ENCODE data around the gene MSH3. TPM values are rescaled to one million over a fixed set of nuclear protein-coding genes. Genes with fewer than 3 reads are reported as not detected.

Gene MSH3
- polyA plus RNA-seq, 1 of the 3 experiments (the other 2 are of a cell fraction): 3.5 TPM

- no peaks in the 10 kb centered on the region for H3K4me1 ChIP-seq (ENCODE audit: control insufficient read depth in 1 of 2, insufficient read depth in 2 of 2, low read depth in 1 of 2, low read length in 1 of 2)
- H3K27me3 ChIP-seq (ENCODE audit: insufficient read depth): no peaks in the 10 kb centered on the region
- no peak for TF ChIP-seq GATA2 (CRISPR knock-in tag; IDR thresholded peaks at IDR 0.05)
- TF ChIP-seq, protein P1, sequence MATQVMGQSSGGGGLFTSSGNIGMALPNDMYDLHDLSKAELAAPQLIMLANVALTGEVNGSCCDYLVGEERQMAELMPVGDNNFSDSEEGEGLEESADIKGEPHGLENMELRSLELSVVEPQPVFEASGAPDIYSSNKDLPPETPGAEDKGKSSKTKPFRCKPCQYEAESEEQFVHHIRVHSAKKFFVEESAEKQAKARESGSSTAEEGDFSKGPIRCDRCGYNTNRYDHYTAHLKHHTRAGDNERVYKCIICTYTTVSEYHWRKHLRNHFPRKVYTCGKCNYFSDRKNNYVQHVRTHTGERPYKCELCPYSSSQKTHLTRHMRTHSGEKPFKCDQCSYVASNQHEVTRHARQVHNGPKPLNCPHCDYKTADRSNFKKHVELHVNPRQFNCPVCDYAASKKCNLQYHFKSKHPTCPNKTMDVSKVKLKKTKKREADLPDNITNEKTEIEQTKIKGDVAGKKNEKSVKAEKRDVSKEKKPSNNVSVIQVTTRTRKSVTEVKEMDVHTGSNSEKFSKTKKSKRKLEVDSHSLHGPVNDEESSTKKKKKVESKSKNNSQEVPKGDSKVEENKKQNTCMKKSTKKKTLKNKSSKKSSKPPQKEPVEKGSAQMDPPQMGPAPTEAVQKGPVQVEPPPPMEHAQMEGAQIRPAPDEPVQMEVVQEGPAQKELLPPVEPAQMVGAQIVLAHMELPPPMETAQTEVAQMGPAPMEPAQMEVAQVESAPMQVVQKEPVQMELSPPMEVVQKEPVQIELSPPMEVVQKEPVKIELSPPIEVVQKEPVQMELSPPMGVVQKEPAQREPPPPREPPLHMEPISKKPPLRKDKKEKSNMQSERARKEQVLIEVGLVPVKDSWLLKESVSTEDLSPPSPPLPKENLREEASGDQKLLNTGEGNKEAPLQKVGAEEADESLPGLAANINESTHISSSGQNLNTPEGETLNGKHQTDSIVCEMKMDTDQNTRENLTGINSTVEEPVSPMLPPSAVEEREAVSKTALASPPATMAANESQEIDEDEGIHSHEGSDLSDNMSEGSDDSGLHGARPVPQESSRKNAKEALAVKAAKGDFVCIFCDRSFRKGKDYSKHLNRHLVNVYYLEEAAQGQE (IDR thresholded peaks at IDR 0.05; ENCODE audit: low read depth, low read length): no peak
- no peaks in the 10 kb centered on the region for H3K79me2 ChIP-seq (ENCODE audit: insufficient read depth)
- DNase-seq: no peak
- H3K36me3 ChIP-seq (replicated peaks in 1 of 2; ENCODE audit: control insufficient read depth in 1 of 2, insufficient read depth in 2 of 2, low read length in 1 of 2): peaks cover 17 to 20% of the 10 kb centered on the region in 2 experiments
- no peak overlapping the region for H3K4me2 ChIP-seq
- no peaks in the 10 kb centered on the region for H3K9me2 ChIP-seq
- WGBS (ENCODE audit: low lambda C conversion rate): 100% methylated on average over 1 of the region's 1 CpG
- POLR2A ChIA-PET: no interaction called here
- no peaks in the 10 kb centered on the region for H3K9me3 ChIP-seq
- no peaks in the 10 kb centered on the region for H3F3A ChIP-seq (replicated peaks; ENCODE audit: insufficient read depth)
- no peaks in the 10 kb centered on the region for H4K20me1 ChIP-seq (ENCODE audit: insufficient read depth)
- H2AFZ ChIP-seq (ENCODE audit: low read depth): no peak overlapping the region
- no peak overlapping the region for H3K9ac ChIP-seq
- CTCF ChIA-PET: no interaction called here
- no peak overlapping the region for H3K4me3 ChIP-seq (ENCODE audit: low read depth in 2 of 2, low read length in 1 of 2)
- H3K27ac ChIP-seq (ENCODE audit: low read depth in 2 of 2, low read length in 1 of 2): no peak overlapping the region
Observed at GRCh38 chr5:80804332-80804731, 149.9 kb downstream of the MSH3 start.

- ChIA-PET CTCF (no interaction called here), POLR2A (no interaction called here)
- WGBS (ENCODE audit: low lambda C conversion rate): 98% methylated on average over 2 of the region's 2 CpGs
- Histone ChIP-seq H3K4me1 (ENCODE audit: control insufficient read depth in 1 of 2, insufficient read depth in 2 of 2, low read depth in 1 of 2, low read length in 1 of 2) (no peaks in the 10 kb centered on the region), H3K27ac (ENCODE audit: low read depth in 2 of 2, low read length in 1 of 2) (no peak overlapping the region), H3K4me2 (no peak overlapping the region), H3F3A (replicated peaks; ENCODE audit: insufficient read depth) (no peaks in the 10 kb centered on the region), H2AFZ (ENCODE audit: low read depth) (no peak overlapping the region), H3K9me3 (no peaks in the 10 kb centered on the region), H3K79me2 (ENCODE audit: insufficient read depth) (no peaks in the 10 kb centered on the region), H3K27me3 (ENCODE audit: insufficient read depth) (no peaks in the 10 kb centered on the region), H3K9me2 (no peaks in the 10 kb centered on the region), H3K9ac (no peak overlapping the region), H3K36me3 (replicated peaks in 1 of 2; ENCODE audit: control insufficient read depth in 1 of 2, insufficient read depth in 2 of 2, low read length in 1 of 2) (peaks cover 19 to 22% of the 10 kb centered on the region in 2 experiments), H4K20me1 (ENCODE audit: insufficient read depth) (no peaks in the 10 kb centered on the region), H3K4me3 (ENCODE audit: low read depth in 2 of 2, low read length in 1 of 2) (no peak overlapping the region)
- TF ChIP-seq RCOR1 (IDR thresholded peaks at IDR 0.05; ENCODE audit: low read length) (no peak), RAD21 (IDR thresholded peaks at IDR 0.05; ENCODE audit: low read length) (no peak), CTCF (IDR thresholded peaks at IDR 0.05) (no peak), MXI1 (IDR thresholded peaks at IDR 0.05; ENCODE audit: low read depth, low read length) (no peak), EP300 (IDR thresholded peaks at IDR 0.05; ENCODE audit: borderline replicate concordance in 1 of 2, low read depth in 1 of 2, low read length in 1 of 2) (no peak), GATA2 (CRISPR knock-in tag; IDR thresholded peaks at IDR 0.05) (no peak), NRF1 (IDR thresholded peaks at IDR 0.05; ENCODE audit: low read depth, low read length) (no peak), TAF1 (IDR thresholded peaks at IDR 0.05; ENCODE audit: borderline replicate concordance, low read depth, low read length) (no peak), FOXJ3 (CRISPR knock-in tag; IDR thresholded peaks at IDR 0.05) (no peak), GABPA (IDR thresholded peaks at IDR 0.05; ENCODE audit: low read depth) (no peak), TEAD4 (IDR thresholded peaks at IDR 0.05; ENCODE audit: borderline replicate concordance, insufficient read depth) (no peak), MEF2A (IDR thresholded peaks at IDR 0.05; ENCODE audit: borderline replicate concordance, low read depth) (no peak), SMC3 (IDR thresholded peaks at IDR 0.05; ENCODE audit: low read depth, low read length) (no peak), ELF1 (IDR thresholded peaks at IDR 0.05) (no peak), FOSL2 (IDR thresholded peaks at IDR 0.05; ENCODE audit: borderline replicate concordance, low read depth) (no peak)
- TF ChIP-seq, protein P1 (IDR thresholded peaks at IDR 0.05; ENCODE audit: low read depth, low read length): no peak
- TF ChIP-seq, protein P2, sequence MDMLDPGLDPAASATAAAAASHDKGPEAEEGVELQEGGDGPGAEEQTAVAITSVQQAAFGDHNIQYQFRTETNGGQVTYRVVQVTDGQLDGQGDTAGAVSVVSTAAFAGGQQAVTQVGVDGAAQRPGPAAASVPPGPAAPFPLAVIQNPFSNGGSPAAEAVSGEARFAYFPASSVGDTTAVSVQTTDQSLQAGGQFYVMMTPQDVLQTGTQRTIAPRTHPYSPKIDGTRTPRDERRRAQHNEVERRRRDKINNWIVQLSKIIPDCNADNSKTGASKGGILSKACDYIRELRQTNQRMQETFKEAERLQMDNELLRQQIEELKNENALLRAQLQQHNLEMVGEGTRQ (IDR thresholded peaks at IDR 0.05; ENCODE audit: borderline replicate concordance, low read depth, low read length): no peak
- DNase-seq: no peak
Observed at GRCh38 chr5:80805038-80805437, 150.6 kb downstream of the MSH3 start.
